Measurements from ENCODE around the gene SREK1. TPM values are rescaled to one million over a fixed set of nuclear protein-coding genes. Genes with fewer than 3 reads are reported as not detected.
A peak's percentile ranks its signal among the peaks of the same experiment; 100 is the strongest.

Gene SREK1
- total RNA-seq, 1 donor from 2014 or later, result 81.1 TPM

DNA sequence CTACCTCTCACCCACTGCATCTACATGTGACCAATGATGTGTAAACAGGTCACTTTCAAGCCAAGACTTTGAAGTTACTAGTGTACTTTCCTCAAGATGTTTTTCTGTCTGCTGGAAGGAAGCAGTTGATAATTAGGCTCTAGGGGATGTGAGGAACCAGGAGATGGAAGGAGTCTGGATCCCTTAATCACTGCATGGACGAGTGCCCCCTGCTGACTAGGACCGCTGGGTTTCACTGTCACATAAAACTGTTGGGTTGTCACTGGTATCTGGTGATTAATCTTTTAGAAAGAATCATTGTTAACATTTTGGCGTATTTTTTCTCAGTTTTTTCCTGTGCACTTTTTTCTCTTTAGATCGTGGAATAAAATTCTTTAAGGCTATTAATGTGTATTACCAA is 79.5 kb downstream of the SREK1 start:
- no peak for DNase-seq (ENCODE audit: extremely low spot score, unreplicated experiment)
- H3K27ac Mint-ChIP-seq, result no peak overlapping the region
- no peak overlapping the region for H3K4me3 Mint-ChIP-seq
- peaks cover 11% of the 10 kb centered on the region for H3K27me3 Mint-ChIP-seq
- H3K36me3 Mint-ChIP-seq, result no peaks in the 10 kb centered on the region
- peaks cover 15% of the 10 kb centered on the region for H3K9me3 Mint-ChIP-seq
- TF ChIP-seq, protein P1, sequence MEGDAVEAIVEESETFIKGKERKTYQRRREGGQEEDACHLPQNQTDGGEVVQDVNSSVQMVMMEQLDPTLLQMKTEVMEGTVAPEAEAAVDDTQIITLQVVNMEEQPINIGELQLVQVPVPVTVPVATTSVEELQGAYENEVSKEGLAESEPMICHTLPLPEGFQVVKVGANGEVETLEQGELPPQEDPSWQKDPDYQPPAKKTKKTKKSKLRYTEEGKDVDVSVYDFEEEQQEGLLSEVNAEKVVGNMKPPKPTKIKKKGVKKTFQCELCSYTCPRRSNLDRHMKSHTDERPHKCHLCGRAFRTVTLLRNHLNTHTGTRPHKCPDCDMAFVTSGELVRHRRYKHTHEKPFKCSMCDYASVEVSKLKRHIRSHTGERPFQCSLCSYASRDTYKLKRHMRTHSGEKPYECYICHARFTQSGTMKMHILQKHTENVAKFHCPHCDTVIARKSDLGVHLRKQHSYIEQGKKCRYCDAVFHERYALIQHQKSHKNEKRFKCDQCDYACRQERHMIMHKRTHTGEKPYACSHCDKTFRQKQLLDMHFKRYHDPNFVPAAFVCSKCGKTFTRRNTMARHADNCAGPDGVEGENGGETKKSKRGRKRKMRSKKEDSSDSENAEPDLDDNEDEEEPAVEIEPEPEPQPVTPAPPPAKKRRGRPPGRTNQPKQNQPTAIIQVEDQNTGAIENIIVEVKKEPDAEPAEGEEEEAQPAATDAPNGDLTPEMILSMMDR (conservative IDR thresholded peaks at IDR 0.05), result peak; percentile 58
- H3K4me1 Mint-ChIP-seq (ENCODE audit: unreplicated experiment), result peaks cover 5% of the 10 kb centered on the region

GRCh38 chr5:66224274-66224673 is 80.2 kb downstream of the SREK1 start:
- peaks cover 7% of the 10 kb centered on the region for H3K27me3 Mint-ChIP-seq
- no peaks in the 10 kb centered on the region for H3K36me3 Mint-ChIP-seq
- TF ChIP-seq, protein P1 (conservative IDR thresholded peaks at IDR 0.05), result no peak
- H3K4me3 Mint-ChIP-seq, result no peak overlapping the region
- H3K9me3 Mint-ChIP-seq, result peaks cover 15% of the 10 kb centered on the region
- no peak overlapping the region for H3K27ac Mint-ChIP-seq
- no peak for DNase-seq (ENCODE audit: extremely low spot score, unreplicated experiment)
- H3K4me1 Mint-ChIP-seq (ENCODE audit: unreplicated experiment), result peaks cover 5% of the 10 kb centered on the region

DNA sequence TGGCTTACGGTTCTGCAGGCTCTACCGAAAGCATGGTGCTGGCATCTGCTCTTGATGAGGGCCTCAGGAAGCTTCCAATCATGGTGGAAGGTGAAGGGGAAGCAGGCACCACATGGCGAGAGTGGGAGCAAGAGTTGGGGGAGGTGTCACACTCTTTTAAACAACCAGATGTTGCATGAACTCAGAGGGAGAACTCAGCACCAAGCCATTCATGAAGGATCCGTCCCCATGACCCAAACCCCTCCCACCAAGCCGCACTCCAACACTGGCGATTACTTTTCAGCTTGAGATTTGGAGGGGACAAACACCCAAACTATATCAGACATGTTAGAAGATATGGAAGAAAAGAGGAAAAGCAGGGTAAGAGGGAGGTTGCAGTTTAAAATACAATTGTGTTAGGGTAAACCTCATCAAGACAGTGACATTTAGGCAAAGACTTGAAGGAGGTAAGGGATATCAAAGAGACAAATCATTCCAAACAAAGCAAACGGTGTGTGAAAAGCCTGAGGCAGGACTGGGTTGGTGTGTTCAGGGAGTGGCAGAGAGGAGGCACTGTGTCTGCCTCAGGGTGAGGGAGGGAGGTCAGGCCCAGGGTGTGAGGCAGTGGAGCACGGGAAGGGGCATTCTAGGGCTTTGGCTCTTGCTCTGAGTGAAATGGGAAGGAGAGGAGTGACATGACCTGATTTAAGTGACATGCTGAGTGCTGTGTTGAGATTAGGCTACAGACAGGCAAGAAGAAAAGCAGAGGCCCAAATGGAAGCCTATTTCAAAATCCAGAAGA is 80.9 kb downstream of the SREK1 start:
- Mint-ChIP-seq H3K4me3 (no peak overlapping the region), H3K9me3 (peaks cover 15% of the 10 kb centered on the region), H3K27ac (no peak overlapping the region), H3K27me3 (peaks cover 2% of the 10 kb centered on the region), H3K36me3 (no peaks in the 10 kb centered on the region), H3K4me1 (ENCODE audit: unreplicated experiment) (peaks cover 5% of the 10 kb centered on the region)
- DNase-seq (ENCODE audit: extremely low spot score, unreplicated experiment), result no peak
- TF ChIP-seq, protein P1 (conservative IDR thresholded peaks at IDR 0.05), result no peak

DNA sequence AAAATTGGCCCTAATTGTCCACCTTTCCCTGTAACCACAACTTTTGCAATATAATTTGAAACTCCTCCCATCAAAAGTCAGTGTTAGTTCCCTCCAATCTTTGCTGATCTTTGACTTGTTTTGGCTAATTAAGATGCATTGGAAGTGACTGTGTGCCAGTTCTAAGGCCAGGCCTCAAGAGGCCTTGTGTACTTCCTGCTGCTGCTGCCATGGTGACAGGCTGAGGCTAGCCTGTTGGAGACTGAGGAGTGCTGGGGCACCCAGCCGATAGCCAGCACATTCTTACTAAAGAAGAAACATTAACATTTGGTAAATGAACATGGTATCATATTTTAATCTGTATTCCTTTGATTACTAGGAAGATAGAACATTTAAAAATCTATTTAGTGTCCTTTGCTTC is 86.5 kb downstream of the SREK1 start:
- Mint-ChIP-seq H3K36me3 (no peaks in the 10 kb centered on the region), H3K9me3 (peaks cover 13% of the 10 kb centered on the region), H3K4me1 (ENCODE audit: unreplicated experiment) (peaks cover 10% of the 10 kb centered on the region), H3K27ac (no peak overlapping the region), H3K27me3 (peaks cover 9% of the 10 kb centered on the region), H3K4me3 (no peak overlapping the region)
- DNase-seq (ENCODE audit: extremely low spot score, unreplicated experiment), result no peak
- TF ChIP-seq, protein P1 (conservative IDR thresholded peaks at IDR 0.05), result no peak

DNA sequence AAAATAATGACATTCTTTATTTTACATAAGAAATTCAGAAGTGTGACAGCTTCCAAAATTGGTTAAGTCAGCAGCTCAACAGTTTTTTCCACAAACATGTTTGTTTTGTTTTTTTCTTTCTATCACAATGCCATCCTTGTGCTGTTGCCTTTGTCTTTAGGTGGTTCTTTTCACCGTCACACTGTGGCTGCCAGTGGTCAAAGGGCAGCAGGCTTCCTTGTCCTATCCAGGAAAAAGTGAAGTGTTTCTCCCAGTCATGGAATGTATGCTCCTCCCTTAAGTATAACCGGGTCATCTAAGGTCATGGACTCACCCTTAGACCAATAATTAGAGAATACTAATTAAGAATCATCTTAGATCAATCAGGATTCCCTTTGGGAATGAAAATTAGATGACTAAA is 87.4 kb downstream of the SREK1 start:
- Mint-ChIP-seq H3K4me1 (ENCODE audit: unreplicated experiment) (peaks cover 10% of the 10 kb centered on the region), H3K27ac (no peak overlapping the region), H3K9me3 (peaks cover 4% of the 10 kb centered on the region), H3K36me3 (no peaks in the 10 kb centered on the region), H3K27me3 (peaks cover 9% of the 10 kb centered on the region), H3K4me3 (no peak overlapping the region)
- DNase-seq (ENCODE audit: extremely low spot score, unreplicated experiment), result no peak
- TF ChIP-seq, protein P1 (conservative IDR thresholded peaks at IDR 0.05), result no peak
